Measurements from ENCODE around the gene WDR45B.

Gene WDR45B

GRCh38 chr17:82678265-82678891 lies 30.1 kb upstream of the WDR45B start:
- H3K4me3 ChIP-seq (ENCODE audit: low read depth, low read length) = no peak overlapping the region
- DNase-seq (ENCODE audit: low read depth) = no peak
- TF ChIP-seq CTCF (IDR thresholded peaks at IDR 0.05; ENCODE audit: low read depth, low read length, missing control alignments) = no peak
- in situ Hi-C loops (cut with HindIII; ENCODE audit: low sequenced_read_pairs) = no loop called here

- in situ Hi-C loops (cut with HindIII; ENCODE audit: low sequenced_read_pairs) = no loop called here
- DNase-seq (ENCODE audit: low read depth) = no peak
- TF ChIP-seq CTCF (IDR thresholded peaks at IDR 0.05; ENCODE audit: low read depth, low read length, missing control alignments) = no peak
- H3K4me3 ChIP-seq (ENCODE audit: low read depth, low read length) = no peak overlapping the region
Observed at GRCh38 chr17:82677353-82677925, 29.2 kb upstream of the WDR45B start.

GRCh38 chr17:82675476-82676245 lies 27.4 kb upstream of the WDR45B start:
- DNase-seq (ENCODE audit: low read depth) = no peak
- no peak overlapping the region for H3K4me3 ChIP-seq (ENCODE audit: low read depth, low read length)
- in situ Hi-C loops (cut with HindIII; ENCODE audit: low sequenced_read_pairs) = no loop called here
- no peak for TF ChIP-seq CTCF (IDR thresholded peaks at IDR 0.05; ENCODE audit: low read depth, low read length, missing control alignments)

GRCh38 chr17:82674656-82675475 lies 26.6 kb upstream of the WDR45B start:
- no peak overlapping the region for H3K4me3 ChIP-seq (ENCODE audit: low read depth, low read length)
- DNase-seq (ENCODE audit: low read depth) = no peak
- in situ Hi-C loops (cut with HindIII; ENCODE audit: low sequenced_read_pairs) = no loop called here
- TF ChIP-seq CTCF (IDR thresholded peaks at IDR 0.05; ENCODE audit: low read depth, low read length, missing control alignments) = no peak

GRCh38 chr17:82670661-82671450 lies 22.6 kb upstream of the WDR45B start:
- H3K4me3 ChIP-seq (ENCODE audit: low read depth, low read length) = no peak overlapping the region
- in situ Hi-C loops (cut with HindIII; ENCODE audit: low sequenced_read_pairs) = no loop called here
- TF ChIP-seq CTCF (IDR thresholded peaks at IDR 0.05; ENCODE audit: low read depth, low read length, missing control alignments) = no peak
- no peak for DNase-seq (ENCODE audit: low read depth)
